ENCODE results near the gene CACNA1I.

Gene CACNA1I

DNA sequence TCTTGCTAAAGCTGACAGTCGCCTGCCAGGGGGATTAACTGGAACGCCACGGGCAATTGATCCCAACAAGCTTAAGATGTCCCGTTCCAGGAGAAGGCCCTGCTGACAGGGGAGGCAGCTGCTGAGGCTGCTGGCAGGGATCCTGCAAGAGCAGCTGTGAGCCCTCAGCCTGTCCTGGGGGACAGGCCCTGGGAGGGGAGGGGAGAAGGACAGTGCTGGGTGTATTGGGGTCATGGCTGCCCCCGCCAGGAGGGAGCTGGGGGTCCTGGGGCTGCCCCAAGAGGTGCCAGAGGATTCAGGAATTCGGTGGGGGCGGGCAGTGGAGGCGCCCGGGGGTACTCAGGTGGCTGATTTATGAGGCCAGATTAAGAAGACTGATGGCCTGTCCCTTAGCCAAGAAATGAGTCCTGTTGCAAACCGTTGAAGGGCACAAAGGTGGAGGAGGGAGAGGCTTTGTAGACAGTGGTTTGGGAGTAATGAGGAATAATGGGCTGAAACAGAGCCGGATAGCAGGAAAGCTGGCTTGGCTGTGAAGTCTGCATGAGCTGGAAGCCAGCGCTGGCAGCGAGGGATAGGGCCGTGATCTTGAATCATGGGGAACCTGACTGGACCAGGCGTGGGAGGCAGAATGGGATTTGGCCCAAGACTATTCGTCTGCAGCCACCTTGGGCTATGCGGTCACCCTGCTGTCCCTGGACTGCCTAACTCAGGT, 133.5 kb downstream of the CACNA1I start:
- TF ChIP-seq, protein P1, sequence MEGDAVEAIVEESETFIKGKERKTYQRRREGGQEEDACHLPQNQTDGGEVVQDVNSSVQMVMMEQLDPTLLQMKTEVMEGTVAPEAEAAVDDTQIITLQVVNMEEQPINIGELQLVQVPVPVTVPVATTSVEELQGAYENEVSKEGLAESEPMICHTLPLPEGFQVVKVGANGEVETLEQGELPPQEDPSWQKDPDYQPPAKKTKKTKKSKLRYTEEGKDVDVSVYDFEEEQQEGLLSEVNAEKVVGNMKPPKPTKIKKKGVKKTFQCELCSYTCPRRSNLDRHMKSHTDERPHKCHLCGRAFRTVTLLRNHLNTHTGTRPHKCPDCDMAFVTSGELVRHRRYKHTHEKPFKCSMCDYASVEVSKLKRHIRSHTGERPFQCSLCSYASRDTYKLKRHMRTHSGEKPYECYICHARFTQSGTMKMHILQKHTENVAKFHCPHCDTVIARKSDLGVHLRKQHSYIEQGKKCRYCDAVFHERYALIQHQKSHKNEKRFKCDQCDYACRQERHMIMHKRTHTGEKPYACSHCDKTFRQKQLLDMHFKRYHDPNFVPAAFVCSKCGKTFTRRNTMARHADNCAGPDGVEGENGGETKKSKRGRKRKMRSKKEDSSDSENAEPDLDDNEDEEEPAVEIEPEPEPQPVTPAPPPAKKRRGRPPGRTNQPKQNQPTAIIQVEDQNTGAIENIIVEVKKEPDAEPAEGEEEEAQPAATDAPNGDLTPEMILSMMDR (IDR thresholded peaks at IDR 0.05): no peak
- Mint-ChIP-seq H3K9me3 (no peaks in the 10 kb centered on the region), H3K4me1 (peaks cover 95% of the 10 kb centered on the region), H3K36me3 (ENCODE audit: low read depth) (no peaks in the 10 kb centered on the region), H3K4me3 (peak overlapping the region; percentile 69), H3K27ac (peak overlapping the region; percentile 90), H3K27me3 (ENCODE audit: low read depth, poor library complexity) (peaks cover 8% of the 10 kb centered on the region)
- DNase-seq: peak; percentile 59

DNA sequence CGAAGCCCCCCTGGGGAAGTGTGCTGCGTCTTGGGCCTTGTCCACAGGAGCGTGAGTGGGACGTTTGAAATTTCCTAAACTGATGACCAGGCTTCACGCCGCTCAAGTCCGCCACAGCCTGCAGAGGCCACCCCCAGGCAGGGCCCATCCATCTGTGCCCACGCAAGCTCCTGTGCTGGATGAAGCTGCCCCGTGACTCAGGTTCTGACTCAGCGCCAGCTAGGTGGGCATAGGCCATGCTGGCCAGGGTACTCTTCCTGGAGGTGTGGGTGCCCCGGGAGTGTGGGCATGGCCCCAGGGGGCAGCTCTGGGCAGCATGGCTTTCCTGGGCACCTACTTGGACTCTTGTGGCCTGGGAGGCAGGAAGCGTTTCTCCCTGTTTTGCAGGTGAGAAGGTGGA, 134.8 kb downstream of the CACNA1I start:
- Mint-ChIP-seq H3K9me3 (no peaks in the 10 kb centered on the region), H3K27me3 (ENCODE audit: low read depth, poor library complexity) (peaks cover 8% of the 10 kb centered on the region), H3K4me3 (no peak overlapping the region), H3K4me1 (peaks cover 97% of the 10 kb centered on the region), H3K27ac (no peak overlapping the region), H3K36me3 (ENCODE audit: low read depth) (no peaks in the 10 kb centered on the region)
- no peak for DNase-seq
- TF ChIP-seq, protein P1 (IDR thresholded peaks at IDR 0.05): no peak

DNA sequence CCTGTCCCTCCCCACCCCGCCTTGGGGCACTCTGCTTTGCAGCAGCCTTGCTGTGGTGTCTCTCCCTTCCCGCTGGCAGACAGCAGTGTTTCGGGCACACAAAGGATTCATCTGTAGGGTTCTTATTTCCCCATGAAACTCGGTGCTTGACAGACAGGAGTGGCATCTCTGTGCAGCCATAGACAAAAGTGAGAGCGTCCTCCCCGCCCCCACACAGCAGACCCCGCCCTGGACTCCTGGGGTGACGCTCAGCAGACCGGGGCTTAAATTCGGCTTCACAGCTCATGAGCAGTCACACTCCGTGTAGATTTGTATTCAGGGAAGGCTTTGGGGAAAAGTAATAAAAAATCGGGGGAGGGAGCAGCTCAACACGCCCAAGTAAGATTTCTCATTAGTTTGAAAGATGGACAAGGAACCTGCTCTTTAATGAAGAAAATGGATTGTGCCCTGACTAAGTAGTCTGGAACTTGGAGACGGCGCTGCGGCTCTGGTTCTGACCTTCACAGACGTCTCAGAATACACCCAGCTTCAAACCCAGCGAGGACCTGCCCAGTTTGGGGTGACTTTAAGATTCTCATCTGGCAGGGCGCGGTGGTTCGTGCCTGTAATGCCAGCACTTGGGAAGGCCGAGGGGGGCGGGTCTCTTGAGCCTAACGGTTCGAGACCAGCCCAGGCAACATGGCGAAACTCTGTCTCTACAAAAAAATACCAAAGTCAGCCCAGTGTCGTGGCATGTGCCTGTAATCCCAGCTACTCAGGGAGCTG, 136.0 kb downstream of the CACNA1I start:
- H3K9me3 Mint-ChIP-seq: no peaks in the 10 kb centered on the region
- H3K27ac Mint-ChIP-seq: peak overlapping the region; percentile 77
- TF ChIP-seq, protein P1 (IDR thresholded peaks at IDR 0.05): no peak
- peaks cover 93% of the 10 kb centered on the region for H3K4me1 Mint-ChIP-seq
- no peaks in the 10 kb centered on the region for H3K36me3 Mint-ChIP-seq (ENCODE audit: low read depth)
- peak; percentile 44 for DNase-seq
- peak overlapping the region; percentile 58 for H3K4me3 Mint-ChIP-seq
- no peaks in the 10 kb centered on the region for H3K27me3 Mint-ChIP-seq (ENCODE audit: low read depth, poor library complexity)

DNA sequence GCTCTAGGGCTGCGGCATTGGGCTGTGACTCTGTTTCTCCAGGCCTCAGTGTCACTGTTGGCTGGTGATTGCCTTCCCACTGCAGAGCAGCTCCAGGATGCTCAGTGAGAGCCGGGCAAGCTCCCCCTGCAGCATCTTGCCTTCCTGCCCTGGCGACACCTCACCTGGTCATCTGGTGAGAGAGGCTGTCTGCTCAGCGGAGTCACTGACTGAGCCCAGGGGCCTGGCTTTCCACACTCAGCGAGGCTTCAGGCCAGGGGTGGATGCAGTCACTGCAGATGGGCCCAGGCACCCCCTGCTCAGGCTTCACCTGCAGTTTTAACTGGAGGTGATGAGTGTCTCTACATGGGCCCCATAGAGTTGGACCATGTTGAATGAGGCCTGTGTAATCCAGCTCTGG, 136.8 kb downstream of the CACNA1I start:
- Mint-ChIP-seq H3K4me1 (peaks cover 90% of the 10 kb centered on the region), H3K36me3 (ENCODE audit: low read depth) (no peaks in the 10 kb centered on the region), H3K4me3 (no peak overlapping the region), H3K27me3 (ENCODE audit: low read depth, poor library complexity) (no peaks in the 10 kb centered on the region), H3K27ac (no peak overlapping the region), H3K9me3 (no peaks in the 10 kb centered on the region)
- TF ChIP-seq, protein P1 (IDR thresholded peaks at IDR 0.05): no peak
- DNase-seq: no peak

DNA sequence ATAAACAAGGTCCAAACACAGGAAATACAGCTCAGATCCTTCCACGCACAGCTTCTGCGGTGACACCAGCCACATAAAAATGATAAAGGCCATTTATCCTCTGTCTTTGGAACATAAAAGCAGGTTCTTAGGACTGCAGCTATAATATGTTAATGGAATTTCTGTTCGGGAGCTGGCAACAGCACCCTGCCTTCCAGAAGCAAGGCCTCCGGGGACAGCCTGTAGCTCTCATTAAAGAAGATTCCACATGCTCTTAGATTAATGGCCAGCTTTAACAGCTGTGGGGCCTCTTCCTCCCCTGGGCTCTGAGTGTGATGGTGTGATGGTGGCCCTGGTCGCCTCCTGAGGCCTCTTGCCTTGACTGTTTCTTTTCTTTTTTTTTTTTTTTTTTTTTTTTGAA, 137.3 kb downstream of the CACNA1I start:
- Mint-ChIP-seq H3K4me3 (no peak overlapping the region), H3K4me1 (peaks cover 90% of the 10 kb centered on the region), H3K27ac (no peak overlapping the region), H3K27me3 (ENCODE audit: low read depth, poor library complexity) (no peaks in the 10 kb centered on the region), H3K9me3 (no peaks in the 10 kb centered on the region), H3K36me3 (ENCODE audit: low read depth) (no peaks in the 10 kb centered on the region)
- TF ChIP-seq, protein P1 (IDR thresholded peaks at IDR 0.05): no peak
- DNase-seq: no peak
